Cortex of kidney (tissue), 1 donor: ENCODE results near the gene KRTAP10-11.
"Not testable (repeated sequence)": the region's sequence is repeated elsewhere in the genome, so short reads cannot be mapped to it uniquely, and the experiment has no call there.

Experiments
- DNase-seq: peaks from one replicate; lab custom pipeline; 2025; lab: John Stamatoyannopoulos, UW

The KRTAP10-11 gene

GRCh38 chr21:44666401-44667320 lies 20.4 kb downstream of the KRTAP10-11 start, which contains the start of gene KRTAP12-2:
Gene KRTAP12-2, minus strand, starts transcription at chr21:44666927. Its CDS starts 41 bp downstream, at chr21:44666886.
- DNase-seq: no peak

- no peak for DNase-seq
Observed at GRCh38 chr21:44667612-44668011, 21.4 kb downstream of the KRTAP10-11 start.

GRCh38 chr21:44670642-44671432 lies 24.6 kb downstream of the KRTAP10-11 start:
- DNase-seq: no peak

- no peak for DNase-seq
Observed at GRCh38 chr21:44671911-44672310, 25.7 kb downstream of the KRTAP10-11 start.

GRCh38 chr21:44677881-44678280 lies 31.7 kb downstream of the KRTAP10-11 start:
- DNase-seq: no peak

GRCh38 chr21:44681152-44681551 lies 34.9 kb downstream of the KRTAP10-11 start:
- DNase-seq: no peak

- DNase-seq: no peak
Observed at GRCh38 chr21:44681861-44682579, 35.8 kb downstream of the KRTAP10-11 start, which contains the start of gene KRTAP12-1. Gene KRTAP12-1, minus strand, starts transcription at chr21:44682163. Its CDS starts 40 bp downstream, at chr21:44682123.

GRCh38 chr21:44682580-44683151 lies 36.5 kb downstream of the KRTAP10-11 start:
- no peak for DNase-seq

GRCh38 chr21:44684077-44684476 lies 37.9 kb downstream of the KRTAP10-11 start:
- no peak for DNase-seq

- DNase-seq: no peak
Observed at GRCh38 chr21:44684483-44684882, 38.3 kb downstream of the KRTAP10-11 start.

- DNase-seq: not testable (repeated sequence)
Observed at GRCh38 chr21:44685050-44685449, 38.8 kb downstream of the KRTAP10-11 start.

- DNase-seq: no peak
Observed at GRCh38 chr21:44686000-44686781, 40.0 kb downstream of the KRTAP10-11 start.

- DNase-seq: no peak
Observed at GRCh38 chr21:44686843-44687561, 40.8 kb downstream of the KRTAP10-11 start.

GRCh38 chr21:44687671-44688070 lies 41.5 kb downstream of the KRTAP10-11 start:
- no peak for DNase-seq

- DNase-seq: not testable (repeated sequence)
Observed at GRCh38 chr21:44689740-44690139, 43.5 kb downstream of the KRTAP10-11 start.

GRCh38 chr21:44691686-44692085 lies 45.5 kb downstream of the KRTAP10-11 start:
- no peak for DNase-seq

GRCh38 chr21:44692798-44693512 lies 46.7 kb downstream of the KRTAP10-11 start:
- no peak for DNase-seq

GRCh38 chr21:44694776-44695175 lies 48.6 kb downstream of the KRTAP10-11 start:
- DNase-seq: no peak

GRCh38 chr21:44695184-44695583 lies 49.0 kb downstream of the KRTAP10-11 start:
- DNase-seq: no peak
